ENCODE data around the gene FAP. TPM values are rescaled to one million over a fixed set of nuclear protein-coding genes. Genes with fewer than 3 reads are reported as not detected.

The FAP gene
- total RNA-seq, 1 donor from 2014 or later, result not detected

GRCh38 chr2:162188451-162188850, 54.8 kb downstream of the FAP start:
- no peak for DNase-seq
- Mint-ChIP-seq H3K4me3 (no peak overlapping the region), H3K4me1 (peaks cover 4% of the 10 kb centered on the region), H3K27me3 (peaks cover 24% of the 10 kb centered on the region), H3K36me3 (ENCODE audit: low read depth) (no peaks in the 10 kb centered on the region), H3K27ac (no peak overlapping the region), H3K9me3 (no peaks in the 10 kb centered on the region)
- intact Hi-C loops (cut with micrococcal nuclease), result no loop called here

- H3K4me1 Mint-ChIP-seq, result peaks cover 4% of the 10 kb centered on the region
- H3K27ac Mint-ChIP-seq, result no peak overlapping the region
- intact Hi-C loops (cut with micrococcal nuclease), result no loop called here
- H3K36me3 Mint-ChIP-seq (ENCODE audit: low read depth), result no peaks in the 10 kb centered on the region
- peaks cover 12% of the 10 kb centered on the region for H3K27me3 Mint-ChIP-seq
- no peaks in the 10 kb centered on the region for H3K9me3 Mint-ChIP-seq
- DNase-seq, result no peak
- H3K4me3 Mint-ChIP-seq, result no peak overlapping the region
Observed at GRCh38 chr2:162185541-162186232, 57.6 kb downstream of the FAP start.

- H3K4me3 Mint-ChIP-seq, result no peak overlapping the region
- H3K36me3 Mint-ChIP-seq (ENCODE audit: low read depth), result no peaks in the 10 kb centered on the region
- no peak overlapping the region for H3K27ac Mint-ChIP-seq
- H3K27me3 Mint-ChIP-seq, result peaks cover 5% of the 10 kb centered on the region
- DNase-seq, result no peak
- H3K9me3 Mint-ChIP-seq, result no peaks in the 10 kb centered on the region
- peaks cover 4% of the 10 kb centered on the region for H3K4me1 Mint-ChIP-seq
- intact Hi-C loops (cut with micrococcal nuclease), result no loop called here
Observed at GRCh38 chr2:162184821-162185450, 58.3 kb downstream of the FAP start.

- H3K36me3 Mint-ChIP-seq (ENCODE audit: low read depth), result no peaks in the 10 kb centered on the region
- no peak overlapping the region for H3K4me3 Mint-ChIP-seq
- peaks cover 4% of the 10 kb centered on the region for H3K4me1 Mint-ChIP-seq
- no peak overlapping the region for H3K27ac Mint-ChIP-seq
- DNase-seq, result no peak
- H3K9me3 Mint-ChIP-seq, result no peaks in the 10 kb centered on the region
- intact Hi-C loops (cut with micrococcal nuclease), result no loop called here
- peaks cover 7% of the 10 kb centered on the region for H3K27me3 Mint-ChIP-seq
Observed at GRCh38 chr2:162184359-162184758, 58.9 kb downstream of the FAP start.

GRCh38 chr2:162182395-162182794, 60.9 kb downstream of the FAP start:
- no peak for DNase-seq
- H3K27ac Mint-ChIP-seq, result no peak overlapping the region
- H3K9me3 Mint-ChIP-seq, result no peaks in the 10 kb centered on the region
- H3K4me3 Mint-ChIP-seq, result no peak overlapping the region
- peaks cover 11% of the 10 kb centered on the region for H3K27me3 Mint-ChIP-seq
- H3K36me3 Mint-ChIP-seq (ENCODE audit: low read depth), result no peaks in the 10 kb centered on the region
- intact Hi-C loops (cut with micrococcal nuclease), result no loop called here
- H3K4me1 Mint-ChIP-seq, result peaks cover 4% of the 10 kb centered on the region

GRCh38 chr2:162177301-162177700, 65.9 kb downstream of the FAP start:
- DNase-seq, result no peak
- no peaks in the 10 kb centered on the region for H3K4me1 Mint-ChIP-seq
- peaks cover 32% of the 10 kb centered on the region for H3K27me3 Mint-ChIP-seq
- H3K36me3 Mint-ChIP-seq (ENCODE audit: low read depth), result no peaks in the 10 kb centered on the region
- H3K27ac Mint-ChIP-seq, result no peak overlapping the region
- intact Hi-C loops (cut with micrococcal nuclease), result loop anchor here (1.0 kb wide), 1 partner anchor 11 kb away; no protein-coding TSS in a partner anchor
- no peaks in the 10 kb centered on the region for H3K9me3 Mint-ChIP-seq
- H3K4me3 Mint-ChIP-seq, result no peak overlapping the region

- Mint-ChIP-seq H3K4me3 (no peak overlapping the region), H3K27me3 (peaks cover 27% of the 10 kb centered on the region), H3K9me3 (no peaks in the 10 kb centered on the region), H3K27ac (no peak overlapping the region), H3K4me1 (no peaks in the 10 kb centered on the region), H3K36me3 (ENCODE audit: low read depth) (no peaks in the 10 kb centered on the region)
- intact Hi-C loops (cut with micrococcal nuclease), result no loop called here
- DNase-seq, result no peak
Observed at GRCh38 chr2:162175714-162176113, 67.5 kb downstream of the FAP start.

GRCh38 chr2:162174746-162175145, 68.5 kb downstream of the FAP start:
- Mint-ChIP-seq H3K4me3 (no peak overlapping the region), H3K36me3 (ENCODE audit: low read depth) (no peaks in the 10 kb centered on the region), H3K9me3 (no peaks in the 10 kb centered on the region), H3K27ac (no peak overlapping the region), H3K27me3 (peaks cover 32% of the 10 kb centered on the region), H3K4me1 (no peaks in the 10 kb centered on the region)
- no peak for DNase-seq
- intact Hi-C loops (cut with micrococcal nuclease), result no loop called here

GRCh38 chr2:162172802-162173370, 70.4 kb downstream of the FAP start:
- intact Hi-C loops (cut with micrococcal nuclease), result no loop called here
- Mint-ChIP-seq H3K36me3 (ENCODE audit: low read depth) (no peaks in the 10 kb centered on the region), H3K9me3 (no peaks in the 10 kb centered on the region), H3K27ac (no peak overlapping the region), H3K4me3 (no peak overlapping the region), H3K27me3 (peaks cover 43% of the 10 kb centered on the region), H3K4me1 (no peaks in the 10 kb centered on the region)
- no peak for DNase-seq

GRCh38 chr2:162166745-162167144, 76.5 kb downstream of the FAP start:
- Mint-ChIP-seq H3K27me3 (peaks cover 34% of the 10 kb centered on the region), H3K4me1 (peaks cover 5% of the 10 kb centered on the region), H3K27ac (no peak overlapping the region), H3K9me3 (no peaks in the 10 kb centered on the region), H3K4me3 (no peak overlapping the region), H3K36me3 (ENCODE audit: low read depth) (no peaks in the 10 kb centered on the region)
- DNase-seq, result no peak
- intact Hi-C loops (cut with micrococcal nuclease), result loop anchor here (1.0 kb wide), 1 partner anchor 11 kb away; no protein-coding TSS in a partner anchor

- Mint-ChIP-seq H3K9me3 (no peaks in the 10 kb centered on the region), H3K4me1 (peaks cover 5% of the 10 kb centered on the region), H3K36me3 (ENCODE audit: low read depth) (no peaks in the 10 kb centered on the region), H3K4me3 (no peak overlapping the region), H3K27ac (no peak overlapping the region), H3K27me3 (peaks cover 34% of the 10 kb centered on the region)
- intact Hi-C loops (cut with micrococcal nuclease), result loop anchor here (1.0 kb wide), 1 partner anchor 11 kb away; no protein-coding TSS in a partner anchor
- no peak for DNase-seq
Observed at GRCh38 chr2:162166174-162166573, 77.1 kb downstream of the FAP start.

- intact Hi-C loops (cut with micrococcal nuclease), result no loop called here
- Mint-ChIP-seq H3K4me1 (peaks cover 5% of the 10 kb centered on the region), H3K9me3 (no peaks in the 10 kb centered on the region), H3K27ac (no peak overlapping the region), H3K27me3 (peaks cover 31% of the 10 kb centered on the region), H3K36me3 (ENCODE audit: low read depth) (no peaks in the 10 kb centered on the region), H3K4me3 (no peak overlapping the region)
- DNase-seq, result no peak
Observed at GRCh38 chr2:162164802-162165201, 78.4 kb downstream of the FAP start.

- Mint-ChIP-seq H3K27me3 (peaks cover 34% of the 10 kb centered on the region), H3K4me3 (no peak overlapping the region), H3K36me3 (ENCODE audit: low read depth) (no peaks in the 10 kb centered on the region), H3K27ac (no peak overlapping the region), H3K4me1 (no peaks in the 10 kb centered on the region), H3K9me3 (no peaks in the 10 kb centered on the region)
- intact Hi-C loops (cut with micrococcal nuclease), result no loop called here
- DNase-seq, result no peak
Observed at GRCh38 chr2:162159446-162159845, 83.8 kb downstream of the FAP start.

GRCh38 chr2:162156149-162156548, 87.1 kb downstream of the FAP start:
- H3K36me3 Mint-ChIP-seq (ENCODE audit: low read depth), result no peaks in the 10 kb centered on the region
- H3K27ac Mint-ChIP-seq, result no peak overlapping the region
- H3K4me3 Mint-ChIP-seq, result no peak overlapping the region
- no peaks in the 10 kb centered on the region for H3K9me3 Mint-ChIP-seq
- DNase-seq, result no peak
- intact Hi-C loops (cut with micrococcal nuclease), result no loop called here
- H3K4me1 Mint-ChIP-seq, result peaks cover 4% of the 10 kb centered on the region
- H3K27me3 Mint-ChIP-seq, result peaks cover 49% of the 10 kb centered on the region
